ENCODE results near the gene C2orf78.
"Not testable (repeated sequence)": the region's sequence is repeated elsewhere in the genome, so short reads cannot be mapped to it uniquely, and the experiment has no call there.

The C2orf78 gene

GRCh38 chr2:73783402-73783801 lies 581 bp upstream of the C2orf78 start:
- H3K9ac ChIP-seq (ENCODE audit: low read depth, low read length); H3K9me3 ChIP-seq (ENCODE audit: control insufficient read depth, insufficient read depth, low read length); H3K36me3 ChIP-seq (ENCODE audit: control insufficient read depth, insufficient read depth, low read length); H3K4me3 ChIP-seq (ENCODE audit: low read depth, low read length); H3K4me1 ChIP-seq (ENCODE audit: control insufficient read depth, insufficient read depth, low read length); H3K27me3 ChIP-seq (ENCODE audit: control insufficient read depth, insufficient read depth, low read length): not testable (repeated sequence)

- Histone ChIP-seq H3K9ac (ENCODE audit: low read depth, low read length) (no peak overlapping the region), H3K27me3 (ENCODE audit: control insufficient read depth, insufficient read depth, low read length) (peaks cover 10% of the 10 kb centered on the region), H3K4me1 (ENCODE audit: control insufficient read depth, insufficient read depth, low read length) (no peaks in the 10 kb centered on the region), H3K9me3 (ENCODE audit: control insufficient read depth, insufficient read depth, low read length) (no peaks in the 10 kb centered on the region), H3K4me3 (ENCODE audit: low read depth, low read length) (no peak overlapping the region), H3K36me3 (ENCODE audit: control insufficient read depth, insufficient read depth, low read length) (no peaks in the 10 kb centered on the region)
Measured at GRCh38 chr2:73811878-73812277, 27.9 kb downstream of the C2orf78 start.

DNA sequence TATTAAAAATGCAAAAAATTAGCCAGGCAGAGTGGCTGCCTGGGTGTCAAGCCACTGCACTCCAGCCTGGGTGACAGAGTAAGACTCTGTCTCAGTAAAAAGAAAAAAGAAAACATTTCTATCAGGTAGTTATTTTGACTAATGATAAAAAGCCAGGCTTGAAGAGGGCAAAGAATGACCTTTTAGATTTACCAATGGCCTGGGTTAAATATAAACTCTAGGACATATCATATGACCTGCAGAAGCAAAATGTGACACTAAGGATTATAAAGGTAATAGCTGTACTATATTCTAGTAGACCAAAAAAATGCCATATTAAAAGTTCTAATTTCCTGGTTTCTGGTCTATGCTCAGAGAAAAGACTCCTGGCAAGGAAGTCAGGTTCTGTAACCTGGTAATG lies 28.7 kb downstream of the C2orf78 start:
- Histone ChIP-seq H3K4me3 (ENCODE audit: low read depth, low read length) (no peak overlapping the region), H3K36me3 (ENCODE audit: control insufficient read depth, insufficient read depth, low read length) (no peaks in the 10 kb centered on the region), H3K9me3 (ENCODE audit: control insufficient read depth, insufficient read depth, low read length) (no peaks in the 10 kb centered on the region), H3K4me1 (ENCODE audit: control insufficient read depth, insufficient read depth, low read length) (no peaks in the 10 kb centered on the region), H3K27me3 (ENCODE audit: control insufficient read depth, insufficient read depth, low read length) (peaks cover 10% of the 10 kb centered on the region), H3K9ac (ENCODE audit: low read depth, low read length) (no peak overlapping the region)

- no peaks in the 10 kb centered on the region for H3K9me3 ChIP-seq (ENCODE audit: control insufficient read depth, insufficient read depth, low read length)
- peaks cover 11% of the 10 kb centered on the region for H3K27me3 ChIP-seq (ENCODE audit: control insufficient read depth, insufficient read depth, low read length)
- H3K36me3 ChIP-seq (ENCODE audit: control insufficient read depth, insufficient read depth, low read length) = no peaks in the 10 kb centered on the region
- no peak overlapping the region for H3K4me3 ChIP-seq (ENCODE audit: low read depth, low read length)
- no peak overlapping the region for H3K9ac ChIP-seq (ENCODE audit: low read depth, low read length)
- H3K4me1 ChIP-seq (ENCODE audit: control insufficient read depth, insufficient read depth, low read length) = no peaks in the 10 kb centered on the region
Measured at GRCh38 chr2:73818296-73818695, 34.3 kb downstream of the C2orf78 start.

DNA sequence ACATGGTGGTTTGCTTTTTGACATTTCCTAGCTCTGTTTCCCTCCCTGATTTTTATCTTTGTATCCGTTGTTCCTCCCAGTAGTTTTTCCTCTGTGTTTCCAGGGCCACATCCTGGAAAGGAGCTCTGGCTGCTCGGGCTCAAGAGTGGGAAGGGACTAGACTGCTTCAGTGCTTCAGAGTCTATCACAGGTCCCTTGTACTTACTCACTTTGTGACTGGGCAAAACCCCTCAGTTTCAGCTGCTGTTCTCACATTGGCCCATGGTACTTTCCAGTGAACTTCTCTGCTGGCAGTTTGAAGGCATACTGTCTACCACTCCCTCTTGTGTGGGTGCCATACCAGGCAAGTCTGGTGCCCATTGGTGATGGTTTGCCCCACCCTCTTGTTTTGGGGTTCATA lies 37.2 kb downstream of the C2orf78 start:
- Histone ChIP-seq H3K27me3 (ENCODE audit: control insufficient read depth, insufficient read depth, low read length) (peaks cover 2% of the 10 kb centered on the region), H3K4me1 (ENCODE audit: control insufficient read depth, insufficient read depth, low read length) (no peaks in the 10 kb centered on the region), H3K4me3 (ENCODE audit: low read depth, low read length) (no peak overlapping the region), H3K9ac (ENCODE audit: low read depth, low read length) (no peak overlapping the region), H3K9me3 (ENCODE audit: control insufficient read depth, insufficient read depth, low read length) (no peaks in the 10 kb centered on the region), H3K36me3 (ENCODE audit: control insufficient read depth, insufficient read depth, low read length) (no peaks in the 10 kb centered on the region)

- Histone ChIP-seq H3K9me3 (ENCODE audit: control insufficient read depth, insufficient read depth, low read length) (no peaks in the 10 kb centered on the region), H3K4me3 (ENCODE audit: low read depth, low read length) (no peak overlapping the region), H3K27me3 (ENCODE audit: control insufficient read depth, insufficient read depth, low read length) (peaks cover 2% of the 10 kb centered on the region), H3K4me1 (ENCODE audit: control insufficient read depth, insufficient read depth, low read length) (no peaks in the 10 kb centered on the region), H3K36me3 (ENCODE audit: control insufficient read depth, insufficient read depth, low read length) (no peaks in the 10 kb centered on the region), H3K9ac (ENCODE audit: low read depth, low read length) (no peak overlapping the region)
Measured at GRCh38 chr2:73821669-73822068, 37.7 kb downstream of the C2orf78 start.

GRCh38 chr2:73822276-73822675 lies 38.3 kb downstream of the C2orf78 start:
- H3K4me1 ChIP-seq (ENCODE audit: control insufficient read depth, insufficient read depth, low read length) = no peaks in the 10 kb centered on the region
- no peaks in the 10 kb centered on the region for H3K9me3 ChIP-seq (ENCODE audit: control insufficient read depth, insufficient read depth, low read length)
- H3K4me3 ChIP-seq (ENCODE audit: low read depth, low read length) = no peak overlapping the region
- no peak overlapping the region for H3K9ac ChIP-seq (ENCODE audit: low read depth, low read length)
- peaks cover 2% of the 10 kb centered on the region for H3K27me3 ChIP-seq (ENCODE audit: control insufficient read depth, insufficient read depth, low read length)
- no peaks in the 10 kb centered on the region for H3K36me3 ChIP-seq (ENCODE audit: control insufficient read depth, insufficient read depth, low read length)

DNA sequence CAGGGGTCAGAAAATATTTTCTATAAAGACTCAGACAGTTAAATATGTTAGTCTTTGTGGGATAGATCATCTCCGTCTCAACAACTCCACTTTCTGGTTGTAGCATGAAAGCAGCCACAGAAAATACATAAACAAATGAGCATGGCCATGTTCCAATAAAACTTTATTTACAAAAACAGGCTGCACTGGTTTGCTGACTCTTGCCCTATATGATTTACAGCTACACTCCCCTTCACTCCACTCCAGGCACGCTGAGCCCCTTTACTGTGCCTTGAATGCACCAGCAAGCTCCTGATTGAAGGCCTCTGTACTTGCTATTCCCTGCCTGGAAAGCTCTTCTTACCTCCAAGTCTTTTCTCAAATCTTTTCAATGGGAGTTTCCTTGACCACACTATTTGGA lies 39.0 kb downstream of the C2orf78 start:
- Histone ChIP-seq H3K9ac (ENCODE audit: low read depth, low read length) (peak overlapping the region; percentile 9), H3K27me3 (ENCODE audit: control insufficient read depth, insufficient read depth, low read length) (peaks cover 2% of the 10 kb centered on the region), H3K9me3 (ENCODE audit: control insufficient read depth, insufficient read depth, low read length) (no peaks in the 10 kb centered on the region), H3K36me3 (ENCODE audit: control insufficient read depth, insufficient read depth, low read length) (no peaks in the 10 kb centered on the region), H3K4me1 (ENCODE audit: control insufficient read depth, insufficient read depth, low read length) (peaks cover 1% of the 10 kb centered on the region), H3K4me3 (ENCODE audit: low read depth, low read length) (no peak overlapping the region)

DNA sequence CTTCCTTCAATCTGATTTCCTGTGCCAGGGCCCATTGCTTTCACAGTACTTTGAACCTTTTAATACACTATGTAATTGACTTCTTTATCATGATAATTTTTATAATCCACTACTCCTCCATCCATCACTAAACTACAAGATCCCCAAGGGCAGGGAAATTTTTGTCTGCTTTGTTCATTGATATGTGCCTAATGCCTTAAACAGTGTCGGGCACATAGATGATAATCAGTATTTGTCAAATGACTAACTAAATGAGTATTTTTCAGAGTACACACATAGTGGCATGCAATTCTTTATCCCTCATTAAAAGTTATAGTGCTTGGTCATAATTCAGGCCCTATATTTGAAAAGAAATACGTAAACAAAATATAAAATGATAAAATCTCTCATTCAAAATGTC lies 39.4 kb downstream of the C2orf78 start:
- no peak overlapping the region for H3K9ac ChIP-seq (ENCODE audit: low read depth, low read length)

DNA sequence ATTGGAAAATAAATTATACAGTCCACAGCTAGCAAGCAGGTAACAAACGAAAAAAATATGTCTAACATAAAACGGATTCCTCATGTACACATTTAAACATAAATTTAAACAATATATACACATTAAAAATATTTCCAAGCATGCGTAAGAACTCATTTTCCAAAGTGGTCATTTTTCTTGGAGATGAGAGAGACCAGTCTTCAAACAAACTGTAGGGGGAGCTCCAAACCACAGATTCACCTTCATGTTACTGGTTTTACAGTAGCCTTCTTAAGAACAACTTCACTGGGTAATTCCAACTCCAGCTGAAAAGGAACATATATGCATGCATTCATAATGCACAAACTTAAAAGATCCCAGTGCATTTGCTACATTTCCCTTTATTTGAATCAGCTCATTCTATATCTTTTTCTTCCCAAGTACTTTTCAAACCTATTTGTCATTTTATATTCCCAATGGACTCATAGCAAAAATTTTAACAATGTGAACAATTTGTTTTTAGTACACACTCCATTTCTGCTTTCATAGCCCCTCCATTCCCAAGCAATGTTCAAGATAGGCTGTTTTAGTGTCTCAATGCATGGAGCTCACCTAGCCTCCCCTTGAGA lies 40.0 kb downstream of the C2orf78 start:
- Histone ChIP-seq H3K4me1 (ENCODE audit: control insufficient read depth, insufficient read depth, low read length) (peaks cover 3% of the 10 kb centered on the region), H3K9ac (ENCODE audit: low read depth, low read length) (no peak overlapping the region), H3K9me3 (ENCODE audit: control insufficient read depth, insufficient read depth, low read length) (no peaks in the 10 kb centered on the region), H3K27me3 (ENCODE audit: control insufficient read depth, insufficient read depth, low read length) (peaks cover 2% of the 10 kb centered on the region), H3K36me3 (ENCODE audit: control insufficient read depth, insufficient read depth, low read length) (no peaks in the 10 kb centered on the region), H3K4me3 (ENCODE audit: low read depth, low read length) (no peak overlapping the region)

More for the DNA sequence above, 39.4 kb downstream of the C2orf78 start:
- Histone ChIP-seq H3K27me3 (ENCODE audit: control insufficient read depth, insufficient read depth, low read length) (peaks cover 2% of the 10 kb centered on the region), H3K36me3 (ENCODE audit: control insufficient read depth, insufficient read depth, low read length) (no peaks in the 10 kb centered on the region), H3K4me3 (ENCODE audit: low read depth, low read length) (no peak overlapping the region), H3K9me3 (ENCODE audit: control insufficient read depth, insufficient read depth, low read length) (no peaks in the 10 kb centered on the region), H3K4me1 (ENCODE audit: control insufficient read depth, insufficient read depth, low read length) (peaks cover 3% of the 10 kb centered on the region)

- Histone ChIP-seq H3K4me3 (ENCODE audit: low read depth, low read length) (no peak overlapping the region), H3K9me3 (ENCODE audit: control insufficient read depth, insufficient read depth, low read length) (no peaks in the 10 kb centered on the region), H3K4me1 (ENCODE audit: control insufficient read depth, insufficient read depth, low read length) (peaks cover 7% of the 10 kb centered on the region), H3K9ac (ENCODE audit: low read depth, low read length) (no peak overlapping the region), H3K36me3 (ENCODE audit: control insufficient read depth, insufficient read depth, low read length) (no peaks in the 10 kb centered on the region), H3K27me3 (ENCODE audit: control insufficient read depth, insufficient read depth, low read length) (peaks cover 2% of the 10 kb centered on the region)
Measured at GRCh38 chr2:73825408-73825807, 41.4 kb downstream of the C2orf78 start.

GRCh38 chr2:73827018-73827417 lies 43.0 kb downstream of the C2orf78 start:
- no peak overlapping the region for H3K9ac ChIP-seq (ENCODE audit: low read depth, low read length)
- peaks cover 8% of the 10 kb centered on the region for H3K4me1 ChIP-seq (ENCODE audit: control insufficient read depth, insufficient read depth, low read length)
- H3K36me3 ChIP-seq (ENCODE audit: control insufficient read depth, insufficient read depth, low read length) = no peaks in the 10 kb centered on the region

More at GRCh38 chr2:73827018-73827417, 43.0 kb downstream of the C2orf78 start:
- Histone ChIP-seq H3K9me3 (ENCODE audit: control insufficient read depth, insufficient read depth, low read length) (no peaks in the 10 kb centered on the region), H3K27me3 (ENCODE audit: control insufficient read depth, insufficient read depth, low read length) (no peaks in the 10 kb centered on the region), H3K4me3 (ENCODE audit: low read depth, low read length) (no peak overlapping the region)
